Left colon (tissue), 2 donors: Measurements from ENCODE around the gene HPS1. TPM values are rescaled to one million over a fixed set of nuclear protein-coding genes. Genes with fewer than 3 reads are reported as not detected.
A peak's percentile ranks its signal among the peaks of the same experiment; 100 is the strongest.

Experiments used
- ATAC-seq: fragments of 200-7000 bp; cut with Tn5 transposase; one replicate; pipeline ENCODE4 v1.9.1; 2020; ENCODE audit warnings: mild to moderate bottlenecking, moderate library complexity
- DNase-seq, 2 donors: peaks; one replicate each; pipeline ENCODE4 v3.0.0-alpha.2; 2020
- intact Hi-C, 2 donors: fragments of 100-400 bp; cut with DNase I in 1 of 2; cut with micrococcal nuclease in 1 of 2; formaldehyde crosslinking; loops; one replicate each; pipeline versions ENCODE4 v1.11.2 to v1.14.0; 2022; cut with DNase I, micrococcal nuclease
- long read RNA-seq: library from polyadenylated mRNA; unstranded; transcript quantifications from one replicate; pipeline ENCODE4 v2.0.0, GENCODE V29; 2021
- total RNA-seq, 2 donors: library from RNA; stranded (reverse); fragmentation: NEBNext Ultra II Directional; extraction: Animal tissue kit (Norgen Biotek cat#: 25700); gene quantifications; one replicate each; pipeline ENCODE4 v1.2.1, GENCODE V29; 2021
- donor health status: DM: no; HTN: no; CAD: no.
- donor health status: DM: yes; HTN: yes; CAD: no.

Gene HPS1
- 10 to 100 TPM; 74.7 to 96.2 TPM for total RNA-seq
- long read RNA-seq, transcript HPS1-207 (4 exons, 922 nt): minor isoform, 8 of 163 reads
- long read RNA-seq, transcript HPS1-201 (20 exons, 3,703 nt): major isoform, 16 of 163 reads
- long read RNA-seq, partial matches to known transcripts: 90 of 163 reads
- long read RNA-seq, other reads (novel, unspliced or antisense): 46 of 163 reads

DNA sequence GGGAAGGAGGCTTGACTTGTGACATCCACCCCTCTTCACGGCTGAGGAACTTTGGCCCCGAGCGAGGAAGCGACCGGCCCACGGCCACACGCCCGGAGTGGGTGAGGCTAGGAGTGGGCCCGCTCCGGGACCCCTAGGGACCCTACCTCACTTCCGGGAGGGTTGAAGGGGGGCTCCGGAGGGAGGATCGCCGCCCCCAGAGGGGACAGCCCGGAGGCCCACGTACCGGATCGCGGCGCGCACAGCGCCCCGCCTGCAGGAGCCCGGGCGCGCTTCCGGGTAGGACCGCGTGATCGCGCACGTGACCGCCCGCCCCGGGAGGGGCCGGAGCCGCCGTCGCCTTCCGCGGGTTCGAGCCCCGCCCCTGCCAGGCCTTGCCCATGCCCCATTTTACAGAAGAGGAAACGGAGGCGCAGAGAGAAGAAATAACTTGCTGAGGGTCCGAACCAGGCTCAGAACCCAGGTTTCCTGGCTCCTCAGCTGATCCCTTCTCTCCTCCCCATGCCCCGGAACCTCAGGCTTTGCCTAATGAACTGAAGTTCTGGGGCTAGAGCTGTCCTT is at the start of gene HPS1:
Gene HPS1, minus strand, starts transcription at position 275 of the 561 bp plus-strand sequence. CDS start 3,695 bp downstream, outside the sequence.
- intact Hi-C loops: no loop called here
- ATAC-seq: peak; percentile 95
- peak; percentile 70 to 90 for DNase-seq

DNA sequence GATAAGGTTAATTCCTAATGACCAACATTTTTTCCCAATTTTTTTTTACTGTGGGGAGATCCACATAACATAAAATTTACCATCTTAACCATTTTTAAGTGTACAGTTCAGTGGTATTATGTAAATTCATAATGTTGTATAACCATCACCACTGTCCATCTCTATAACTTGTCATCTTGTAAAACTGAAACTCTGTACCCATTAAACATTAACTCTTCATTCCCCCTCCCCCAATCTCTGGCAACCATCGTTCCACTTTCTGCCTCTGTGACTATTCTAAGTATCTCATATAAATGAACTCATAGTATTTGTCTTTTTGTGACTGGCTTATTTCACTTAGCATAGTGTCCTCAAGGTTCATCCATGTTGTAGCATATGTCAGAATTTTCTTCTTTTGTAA is 46.0 kb upstream of the HPS1 start:
- ATAC-seq (no peak), DNase-seq (no peak)
- intact Hi-C loops: no loop called here

GRCh38 chr10:98489561-98490481 is 43.1 kb upstream of the HPS1 start:
- DNase-seq (no peak), ATAC-seq (no peak)
- intact Hi-C loops: no loop called here

GRCh38 chr10:98488669-98489430 is 42.1 kb upstream of the HPS1 start:
- peak; percentile 60 for ATAC-seq
- intact Hi-C loops: no loop called here
- no peak for DNase-seq

GRCh38 chr10:98487649-98488048 is 40.9 kb upstream of the HPS1 start:
- ATAC-seq (no peak), DNase-seq (no peak)
- intact Hi-C loops: no loop called here

DNA sequence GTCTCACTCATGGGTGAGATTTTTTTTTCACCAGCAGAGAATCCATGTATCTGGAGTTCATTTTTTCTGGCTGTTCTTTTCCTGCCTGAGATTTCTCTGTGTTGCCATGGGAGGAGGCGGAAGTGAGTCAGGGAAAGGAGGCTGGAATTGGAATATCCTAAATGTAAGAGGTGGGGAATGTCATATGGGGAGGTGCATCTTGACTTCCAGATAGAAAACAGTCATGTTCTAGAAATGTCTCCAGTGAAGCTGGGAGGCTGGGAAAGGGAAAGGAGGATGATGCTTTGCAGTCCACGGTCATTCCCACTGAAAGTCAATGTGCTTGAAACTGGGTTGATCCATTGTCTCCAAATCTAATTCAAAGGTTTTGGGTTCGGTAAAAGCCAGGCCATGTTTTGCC is 39.7 kb upstream of the HPS1 start:
- DNase-seq (no peak), ATAC-seq (no peak)
- intact Hi-C loops: no loop called here

DNA sequence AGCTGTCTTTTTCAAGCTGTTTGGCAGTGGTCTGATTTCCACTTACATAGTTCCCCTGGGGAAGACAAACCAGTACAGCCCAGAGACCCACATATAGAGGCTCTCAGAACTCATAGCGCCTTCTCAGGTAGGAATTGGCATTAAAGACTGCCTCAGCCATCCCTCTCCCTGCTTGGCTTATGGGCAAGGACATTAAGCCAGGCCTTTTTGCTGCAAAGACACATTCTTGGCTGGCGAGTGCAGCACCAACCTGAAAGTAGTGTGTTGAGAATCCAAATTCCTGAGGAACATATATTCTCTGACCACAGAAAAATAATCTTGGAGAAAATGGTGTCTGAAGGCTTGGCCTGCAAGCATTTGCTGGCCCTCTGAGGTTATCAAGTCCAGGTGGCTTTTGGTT is 39.2 kb upstream of the HPS1 start:
- intact Hi-C loops: no loop called here
- ATAC-seq (no peak), DNase-seq (no peak)

DNA sequence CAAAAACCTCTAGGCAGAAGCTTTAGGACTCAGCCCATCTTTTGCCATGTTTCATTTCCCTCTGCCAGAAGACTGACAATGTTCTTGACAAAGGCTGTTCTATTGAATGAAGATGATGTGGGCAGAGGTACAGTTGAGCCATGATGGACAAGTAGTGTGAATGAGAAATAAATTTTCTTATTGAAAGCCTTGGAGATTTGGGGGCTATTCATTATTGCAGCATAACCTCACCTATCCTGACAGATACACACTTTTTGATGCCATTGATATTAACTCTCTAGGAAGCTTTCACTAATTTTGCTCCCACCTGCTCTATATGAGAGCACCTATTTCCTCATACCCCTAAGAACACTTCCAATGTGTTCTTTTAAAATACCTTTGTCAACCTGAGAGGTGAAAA is 36.9 kb upstream of the HPS1 start:
- DNase-seq (no peak), ATAC-seq (no peak)
- intact Hi-C loops: no loop called here

DNA sequence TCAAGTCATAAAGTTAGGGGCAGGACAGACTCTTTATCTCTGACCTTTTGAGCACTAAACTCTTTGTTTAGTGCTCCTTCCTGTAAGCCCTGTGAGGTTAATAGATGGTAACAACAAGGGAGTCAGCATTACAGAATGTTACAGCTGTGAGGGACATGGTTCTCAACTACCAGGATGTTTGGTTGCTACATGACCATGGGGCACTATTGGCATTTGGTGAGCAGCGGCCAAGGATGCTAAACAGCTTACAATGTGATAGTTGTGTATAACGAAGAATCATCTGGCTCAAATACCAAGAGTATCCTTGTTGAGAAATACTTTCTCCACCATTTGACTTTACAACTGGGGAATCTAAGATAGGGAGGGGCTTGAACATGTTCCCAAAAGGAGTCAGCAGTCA is 35.4 kb upstream of the HPS1 start:
- intact Hi-C loops: no loop called here
- ATAC-seq: no peak
- DNase-seq: no peak

- intact Hi-C loops: no loop called here
- no peak for ATAC-seq
- no peak for DNase-seq
Measured at GRCh38 chr10:98481404-98481945, 34.7 kb upstream of the HPS1 start.

DNA sequence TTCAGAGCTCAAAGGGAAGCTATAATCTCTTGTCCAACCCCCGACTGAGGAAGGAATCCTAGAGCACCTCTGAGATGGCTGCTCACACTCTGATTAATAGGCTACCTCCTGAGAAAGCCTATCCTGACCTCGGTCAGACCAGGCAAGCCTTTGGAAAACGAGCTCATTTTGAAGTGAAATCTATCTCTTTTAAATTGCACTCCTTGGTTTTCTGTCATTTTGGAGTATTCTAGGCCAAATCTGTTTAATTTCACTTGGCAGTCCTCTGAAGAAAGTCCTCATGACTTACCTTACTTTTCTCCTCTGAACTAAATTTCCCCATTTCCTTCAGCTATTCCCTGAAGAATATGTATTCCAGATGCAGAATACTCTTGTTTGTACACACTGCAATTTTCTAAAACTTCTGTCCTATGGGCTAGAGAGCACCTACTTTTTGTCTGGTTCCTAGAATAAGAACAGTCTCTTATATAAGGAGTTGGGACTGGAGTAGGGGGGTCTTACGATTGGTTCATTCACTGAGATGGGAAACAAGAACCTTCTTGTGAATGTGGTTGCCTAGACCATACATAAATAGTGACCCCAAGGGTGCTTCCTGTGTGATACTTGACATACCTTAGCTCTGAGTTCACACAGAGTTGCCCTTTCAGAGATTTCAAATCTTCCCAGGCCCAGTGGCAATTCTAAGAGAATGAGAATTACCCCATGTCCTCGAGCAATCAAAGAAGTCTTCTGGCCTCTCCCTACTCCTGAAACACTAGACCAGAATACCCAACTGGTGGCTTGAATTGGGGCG is 31.9 kb upstream of the HPS1 start:
- intact Hi-C loops: no loop called here
- ATAC-seq (no peak), DNase-seq (no peak)

- ATAC-seq (no peak), DNase-seq (no peak)
- intact Hi-C loops: no loop called here
Measured at GRCh38 chr10:98477861-98478260, 31.1 kb upstream of the HPS1 start.

GRCh38 chr10:98474628-98475027 is 27.9 kb upstream of the HPS1 start:
- intact Hi-C loops: no loop called here
- DNase-seq: no peak
- no peak for ATAC-seq

GRCh38 chr10:98472196-98472595 is 25.5 kb upstream of the HPS1 start:
- DNase-seq (no peak), ATAC-seq (no peak)
- intact Hi-C loops: no loop called here

DNA sequence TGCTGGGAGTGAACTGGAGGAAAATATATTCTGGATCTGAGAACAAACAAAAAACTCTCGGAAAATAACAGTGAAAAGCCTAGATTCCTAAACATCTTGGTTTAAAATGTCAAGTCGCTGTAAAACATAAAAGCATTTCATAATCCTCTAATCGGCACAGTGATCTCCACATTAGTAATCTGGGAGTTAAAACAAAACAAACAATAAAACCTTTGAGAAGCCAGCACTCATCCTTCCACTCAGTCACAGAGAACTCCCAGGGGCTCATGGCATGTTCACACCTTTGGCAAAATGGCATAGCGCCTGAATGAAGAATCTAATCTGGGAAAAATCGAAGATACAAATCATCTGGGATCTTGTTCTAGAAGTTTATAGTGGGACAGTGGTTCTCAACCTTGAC is 24.1 kb upstream of the HPS1 start:
- ATAC-seq (no peak), DNase-seq (no peak)
- intact Hi-C loops: no loop called here

GRCh38 chr10:98469001-98469931 is 22.5 kb upstream of the HPS1 start:
- intact Hi-C loops: loop anchor here in 1 of 2 donors (10.0 kb wide), 1 partner anchor 706 kb away; no protein-coding TSS in a partner anchor
- DNase-seq (no peak), ATAC-seq (peak; percentile 59)
